Endometrial microvascular endothelial cells (primary cell): ENCODE results near the gene TMOD2. TPM values are rescaled to one million over a fixed set of nuclear protein-coding genes. Genes with fewer than 3 reads are reported as not detected.
"Not testable (repeated sequence)": the region's sequence is repeated elsewhere in the genome, so short reads cannot be mapped to it uniquely, and the experiment has no call there.

Experiments used
- in situ Hi-C: cut with HindIII; loops from 2 replicates; pipeline ENCODE4 v1.10.0; 2017; ENCODE audit warnings: low sequenced_read_pairs, low pct_unique_long_range_greater_than_20kb; ENCODE audit errors: inconsistent ontology term
- total RNA-seq: library from RNA; depleted of rRNA; stranded (reverse); fragments of >200 nt; gene quantifications from one replicate; pipeline ENCODE4 v1.2.3, GENCODE V29; 2015; ENCODE audit errors: inconsistent ontology term

TMOD2 gene
- total RNA-seq, 1 donor from 2014 or later, result 5.8 TPM

DNA sequence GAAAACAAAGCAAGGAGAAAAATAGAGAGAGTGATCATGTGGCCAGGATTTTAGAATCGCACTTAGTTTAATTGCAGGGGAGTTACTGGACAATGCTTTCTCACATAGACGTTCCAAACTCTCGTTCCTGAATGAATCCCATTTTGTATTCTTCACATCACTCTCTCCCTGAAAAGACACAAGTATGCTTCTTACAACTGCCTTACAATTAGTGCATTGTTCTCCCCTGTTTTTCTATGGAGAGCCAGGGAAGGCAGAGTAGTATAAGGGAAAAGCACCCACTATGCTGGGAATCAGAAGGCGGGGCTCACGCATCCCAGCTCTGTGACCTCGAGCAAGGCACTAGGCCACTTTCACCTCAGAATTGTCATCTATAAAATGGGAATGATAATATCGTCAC is 14.4 kb downstream of the TMOD2 start:
- in situ Hi-C loops, result no loop called here

DNA sequence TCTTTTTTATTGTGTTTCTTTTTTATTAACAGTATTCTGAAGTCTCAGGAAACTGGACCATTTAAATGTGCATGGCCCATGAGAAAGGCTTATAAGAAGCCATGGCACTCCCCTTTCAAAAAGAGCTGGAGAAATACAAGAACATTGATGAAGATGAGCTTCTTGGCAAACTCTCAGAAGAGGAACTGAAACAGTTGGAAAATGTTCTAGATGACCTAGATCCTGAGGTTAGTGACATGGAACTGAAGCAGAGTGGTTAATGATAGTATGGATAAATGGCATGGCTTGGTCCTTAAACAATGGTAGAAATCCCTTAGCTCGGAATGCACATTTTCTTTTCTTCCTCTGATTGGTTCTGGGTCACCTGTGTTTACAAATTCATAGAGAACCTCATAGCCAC is 14.9 kb downstream of the TMOD2 start:
- in situ Hi-C loops, result no loop called here

DNA sequence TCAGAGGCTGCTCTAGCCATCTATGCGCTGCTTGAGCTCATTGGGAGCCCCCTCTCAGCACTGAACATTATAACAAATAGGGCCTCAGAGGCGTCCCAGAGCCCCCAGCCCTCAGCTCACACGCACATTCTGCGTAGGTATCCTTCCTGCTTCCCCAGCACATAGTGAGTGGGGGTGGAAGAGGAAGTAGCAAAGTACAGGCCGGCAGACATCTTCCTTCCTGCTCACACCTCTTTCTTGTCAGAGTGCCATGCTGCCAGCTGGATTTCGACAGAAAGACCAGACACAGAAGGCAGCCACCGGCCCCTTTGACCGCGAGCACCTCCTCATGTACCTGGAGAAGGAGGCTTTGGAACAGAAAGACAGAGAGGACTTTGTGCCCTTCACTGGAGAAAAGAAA is 16.6 kb downstream of the TMOD2 start:
- in situ Hi-C loops, result no loop called here

DNA sequence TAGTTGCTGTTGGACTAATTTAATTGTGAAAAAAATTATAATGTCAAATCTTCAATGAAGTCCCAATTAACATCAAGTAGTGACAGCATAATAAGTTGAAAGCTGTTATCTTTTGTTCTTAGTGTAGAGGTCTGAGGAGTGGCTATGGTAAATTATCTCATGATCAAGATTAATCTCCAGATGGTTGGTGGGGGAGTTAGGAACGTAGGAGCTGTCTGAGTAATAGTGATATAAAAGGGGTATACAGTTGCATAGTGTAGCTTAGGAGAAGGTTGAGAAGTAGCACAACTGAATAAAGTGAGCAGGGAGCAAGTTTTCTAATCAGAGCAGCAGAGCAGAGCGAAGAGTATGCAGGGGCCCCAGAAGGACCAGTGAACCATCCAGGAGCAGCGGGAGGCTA is 19.5 kb downstream of the TMOD2 start:
- in situ Hi-C loops, result no loop called here

GRCh38 chr15:51771773-51772172 is 20.4 kb downstream of the TMOD2 start:
- in situ Hi-C loops, result no loop called here

DNA sequence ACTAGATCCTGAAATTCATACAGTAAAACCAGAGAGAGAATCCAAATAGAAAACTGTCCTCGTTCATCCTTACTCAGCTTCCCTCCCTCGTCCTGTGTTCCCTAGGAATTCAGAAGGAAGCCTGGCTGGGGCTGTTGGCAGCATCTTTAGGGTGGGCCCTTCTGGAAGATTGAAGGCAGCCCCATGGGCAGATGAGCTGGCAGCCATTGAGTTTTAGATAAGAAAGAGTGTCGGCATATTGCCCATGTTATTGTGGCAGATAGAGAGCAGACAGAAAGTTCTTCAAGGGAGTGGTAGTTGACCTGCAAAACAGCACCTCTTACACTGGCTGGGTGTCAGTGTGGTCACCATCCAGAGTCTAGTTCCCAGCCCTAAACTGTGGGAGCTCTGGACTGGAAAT is 23.5 kb downstream of the TMOD2 start:
- in situ Hi-C loops, result no loop called here

- in situ Hi-C loops, result no loop called here
Measured at GRCh38 chr15:51775967-51776816, 24.8 kb downstream of the TMOD2 start.

DNA sequence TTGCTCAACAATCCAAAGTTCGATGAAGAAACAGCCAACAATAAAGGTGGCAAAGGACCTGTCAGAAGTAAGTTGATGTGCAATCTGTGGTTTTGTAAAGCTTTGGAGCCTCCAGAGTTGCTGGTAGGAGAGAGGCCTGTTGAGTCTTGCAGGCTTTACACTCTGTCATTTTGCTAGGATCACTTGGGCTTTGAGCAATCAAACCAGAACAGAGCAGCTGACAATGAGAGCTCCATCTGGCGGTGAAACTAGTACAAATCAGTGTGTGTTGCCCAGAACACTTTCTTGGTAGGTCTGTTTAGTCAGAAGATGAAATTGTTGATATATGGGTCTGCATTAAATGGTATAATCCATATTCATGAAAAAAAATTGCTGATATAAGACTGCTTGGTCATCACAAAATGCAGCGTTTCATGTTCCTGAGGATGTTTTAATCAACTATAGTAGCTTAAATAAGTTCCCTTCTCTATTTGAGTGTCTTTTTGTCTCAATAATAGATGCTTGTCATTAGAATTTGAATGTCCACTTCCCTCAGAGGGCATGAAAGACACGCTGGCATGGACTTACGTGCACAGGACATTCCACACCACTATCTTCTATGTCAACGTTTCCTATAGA is 25.7 kb downstream of the TMOD2 start:
- in situ Hi-C loops, result no loop called here

DNA sequence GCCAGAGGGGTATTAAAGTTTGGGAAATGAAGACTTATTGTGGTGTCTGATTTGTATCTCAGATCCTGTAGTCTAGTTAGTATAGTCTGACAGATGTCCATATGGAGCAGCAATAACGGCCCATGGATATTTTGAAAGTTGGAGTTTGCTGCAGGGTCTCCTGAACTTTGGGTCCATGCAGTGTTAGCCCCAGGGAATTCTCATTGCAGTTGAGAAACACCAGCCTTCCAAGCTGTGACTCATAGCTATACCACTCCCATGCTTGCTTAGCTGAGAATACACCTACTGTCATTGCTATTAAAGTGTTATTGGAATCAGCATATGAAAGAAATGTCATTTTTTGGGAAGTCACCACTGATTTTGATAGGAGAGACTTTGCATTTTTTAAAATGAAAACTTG is 29.2 kb downstream of the TMOD2 start:
- in situ Hi-C loops, result no loop called here

- in situ Hi-C loops, result no loop called here
Measured at GRCh38 chr15:51781506-51781905, 30.1 kb downstream of the TMOD2 start.

GRCh38 chr15:51782357-51782896 is 31.0 kb downstream of the TMOD2 start:
- in situ Hi-C loops, result no loop called here

GRCh38 chr15:51783967-51784366 is 32.6 kb downstream of the TMOD2 start:
- in situ Hi-C loops, result no loop called here

DNA sequence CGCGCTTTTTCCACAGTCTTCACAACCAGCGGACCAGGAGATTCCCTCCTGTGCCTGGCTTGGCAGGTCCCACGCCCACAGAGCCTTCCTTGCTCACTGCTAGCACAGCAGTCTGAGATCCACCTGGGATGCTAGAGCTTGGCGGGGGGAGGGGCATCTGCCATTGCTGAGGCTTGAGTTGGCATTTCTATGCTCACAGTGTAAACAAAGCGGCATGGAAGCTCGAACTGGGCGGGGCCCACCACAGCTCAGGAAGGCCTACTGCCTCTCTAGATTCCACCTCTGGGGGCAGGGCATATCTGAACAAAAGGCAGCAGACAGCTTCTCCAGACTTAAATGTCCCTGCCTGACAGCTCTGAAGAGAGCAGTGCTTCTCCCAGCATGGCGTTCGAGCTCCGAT is 35.7 kb downstream of the TMOD2 start:
- in situ Hi-C loops, result not testable (repeated sequence)

GRCh38 chr15:51792474-51792873 is 41.1 kb downstream of the TMOD2 start:
- in situ Hi-C loops, result not testable (repeated sequence)

DNA sequence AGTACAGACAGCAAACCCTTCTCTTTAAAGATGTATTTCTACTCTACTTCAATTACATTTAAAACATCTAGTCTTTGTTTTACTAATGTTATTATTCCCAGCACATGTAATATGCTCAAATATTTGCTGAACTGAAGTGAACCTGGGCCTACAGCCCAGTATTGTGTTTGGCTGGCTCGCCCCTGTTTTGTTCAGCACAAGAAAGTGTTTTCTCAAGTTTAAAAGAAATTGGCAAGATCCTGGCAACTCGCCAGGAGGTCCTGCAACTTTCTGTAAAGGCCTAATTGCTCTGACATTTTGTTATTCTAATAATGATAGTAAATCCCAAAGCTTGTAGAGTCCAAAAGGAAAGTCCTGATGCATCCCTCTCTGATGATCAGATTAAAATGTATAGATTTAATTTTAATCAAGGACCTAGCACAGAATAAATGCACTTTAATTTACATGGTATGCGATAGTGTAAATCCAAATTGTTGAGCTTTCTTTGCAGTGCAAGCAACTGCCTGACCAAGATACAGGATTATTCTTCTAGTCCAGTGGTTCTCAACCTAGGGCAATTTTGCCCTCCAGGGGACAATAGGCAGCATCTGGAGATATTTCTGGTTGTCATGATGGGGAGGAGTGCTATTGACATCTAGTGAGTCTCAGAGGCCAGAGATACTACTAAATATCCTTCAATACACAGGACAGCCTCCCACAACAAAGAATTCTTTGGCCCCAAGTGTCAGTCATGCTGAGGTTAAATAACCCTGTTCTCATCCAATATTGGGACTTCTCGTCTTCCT is 42.3 kb downstream of the TMOD2 start:
- in situ Hi-C loops, result no loop called here

DNA sequence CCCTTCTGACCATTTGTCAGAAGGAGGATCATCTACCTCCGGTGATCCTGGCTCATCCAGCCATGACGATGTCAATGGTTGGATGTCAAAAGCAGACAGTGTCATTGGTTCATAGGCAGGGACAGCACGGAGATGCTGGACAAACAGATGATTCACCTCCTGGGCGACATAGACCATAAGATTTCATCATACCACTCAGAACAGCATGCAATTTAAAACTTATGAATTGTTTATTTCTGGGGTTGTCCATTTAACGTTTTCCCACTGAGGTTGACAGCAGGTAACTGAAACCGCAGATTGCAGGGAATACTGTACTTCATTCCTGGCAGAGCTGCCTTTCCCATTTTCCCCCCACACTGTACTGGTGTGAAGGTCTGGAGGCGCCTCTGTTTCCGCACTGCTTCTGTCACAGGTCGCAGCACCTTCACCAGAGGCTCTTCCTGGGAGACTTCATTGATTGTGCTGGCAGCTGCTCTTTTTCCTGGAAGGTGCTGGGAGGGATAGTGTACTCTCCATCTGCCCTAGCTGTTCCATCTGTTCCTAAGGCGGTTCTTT is 45.5 kb downstream of the TMOD2 start:
- in situ Hi-C loops, result no loop called here

DNA sequence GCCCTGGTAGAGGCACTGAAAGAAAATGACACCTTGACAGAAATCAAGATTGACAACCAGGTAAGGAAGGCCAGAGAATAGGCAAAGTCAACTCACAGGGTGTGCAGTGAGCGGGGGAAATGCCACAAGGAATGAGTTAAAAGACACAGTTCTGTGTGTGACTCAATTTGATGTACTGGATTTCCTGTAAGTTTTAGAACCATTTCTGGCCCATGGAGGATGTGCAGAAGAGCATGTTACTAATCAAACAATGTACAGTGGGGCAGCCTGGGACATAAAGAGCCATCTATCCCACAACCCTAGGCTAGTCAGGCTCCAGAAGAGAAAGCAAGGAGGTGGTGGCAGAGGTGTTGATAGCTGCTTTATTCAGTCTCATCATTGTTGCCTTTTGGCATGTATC is 46.9 kb downstream of the TMOD2 start:
- in situ Hi-C loops, result no loop called here

- in situ Hi-C loops, result no loop called here
Measured at GRCh38 chr15:51799282-51800252, 48.2 kb downstream of the TMOD2 start.
